GM12878 (cell line): ENCODE results near the gene RAG1. TPM values are rescaled to one million over a fixed set of nuclear protein-coding genes. Genes with fewer than 3 reads are reported as not detected.

Source experiments
- ATAC-seq: fragments of 200-7000 bp; cut with Tn5 transposase; 3 replicates; pipeline ENCODE4 v1.9.1; 2020; ENCODE audit warnings: mild to moderate bottlenecking, moderate library complexity
- BruUV-seq: library from RNA; stranded (reverse); fragments of 400-500 nt; replicated peaks from 2 replicates; lab custom pipeline; 2021; lab: Mats Ljungman, UMichigan
- CTCF ChIA-PET: fragments of 300-600 bp; sonication (Branson Sonifier 250); formaldehyde crosslinking; extraction: SDS; loops from one replicate; lab custom pipeline; 2021; ENCODE audit warnings: inconsistent platforms; lab: Yijun Ruan, JAX
- POLR2A ChIA-PET: fragments of 350-600 bp; formaldehyde crosslinking; extraction: SDS; loops from one replicate; lab custom pipeline; 2021; ENCODE audit warnings: inconsistent platforms; lab: Charles Lee
- RAD21 ChIA-PET: fragments of 300-600 bp; sonication (Branson Sonifier 250); formaldehyde crosslinking; loops from one replicate; lab custom pipeline; 2023; ENCODE audit warnings: antibody characterized with exemption; ENCODE audit not compliant: unreplicated experiment; lab: Charles Lee
- SMC1A ChIA-PET: fragments of 300-600 bp; sonication (Branson Sonifier 250); formaldehyde crosslinking; loops from one replicate; lab custom pipeline; 2023; ENCODE audit not compliant: unreplicated experiment, uncharacterized antibody; lab: Charles Lee
- DNase-seq: peaks from one replicate; pipeline ENCODE4 v3.0.0-alpha.2; 2011; ENCODE audit warnings: low read depth, low spot score
- FAIRE-seq: peaks from 3 replicates; lab custom pipeline; 2011; peaks lifted over from hg19 to GRCh38; lab: Jason Lieb, UNC
- H2AFZ ChIP-seq: 2 replicates; pipeline ENCODE4 v1.6.0; 2011; ENCODE audit warnings: low read depth, low read length, control low read depth; ENCODE audit not compliant: control insufficient read depth
- H3K27ac ChIP-seq: 2 replicates; pipeline ENCODE4 v1.5.1; 2011; ENCODE audit warnings: control low read depth; ENCODE audit not compliant: control insufficient read depth, insufficient read depth
- H3K27me3 ChIP-seq, 2 experiments: replicated peaks in 1 of 2; 2 replicates each; pipeline versions ENCODE4 v1.6.0 to v1.6.1; 2011; ENCODE audit warnings: low read length in 1 of 2; ENCODE audit not compliant: control insufficient read depth in 2 of 2, insufficient read depth in 2 of 2
- H3K36me3 ChIP-seq, 2 experiments: 2 replicates each; pipeline ENCODE4 v1.5.1; 2011; ENCODE audit warnings: low read length in 1 of 2; ENCODE audit not compliant: control insufficient read depth in 2 of 2, insufficient read depth in 2 of 2
- H3K4me1 ChIP-seq: 2 replicates; pipeline ENCODE4 v1.6.1; 2011; ENCODE audit warnings: mild to moderate bottlenecking, low read length, moderate library complexity, mixed read lengths; ENCODE audit not compliant: control insufficient read depth, insufficient read depth
- H3K4me2 ChIP-seq: 2 replicates; pipeline ENCODE4 v1.6.0; 2011; ENCODE audit warnings: control low read depth; ENCODE audit not compliant: control insufficient read depth, insufficient read depth
- H3K4me3 ChIP-seq: fragments of 200-600 bp; sonication (generic); 2 replicates; pipeline ENCODE4 v1.5.1; 2016
- H3K79me2 ChIP-seq: 2 replicates; pipeline ENCODE4 v1.6.0; 2011; ENCODE audit warnings: low read length; ENCODE audit not compliant: control insufficient read depth, insufficient read depth
- H3K9ac ChIP-seq: 2 replicates; pipeline ENCODE4 v1.8.0; 2011; ENCODE audit warnings: low read length, control low read depth, mixed read lengths; ENCODE audit not compliant: control insufficient read depth, insufficient read depth
- H3K9me3 ChIP-seq: replicated peaks from 3 replicates; pipeline ENCODE4 v1.5.1; 2011; ENCODE audit warnings: mild to moderate bottlenecking, low read length; ENCODE audit not compliant: control insufficient read depth, insufficient read depth
- H4K20me1 ChIP-seq: 2 replicates; pipeline ENCODE4 v1.6.0; 2011; ENCODE audit not compliant: control insufficient read depth, insufficient read depth
- ATF2 ChIP-seq: IDR thresholded peaks from 2 replicates; pipeline ENCODE4 v1.6.1; 2012; ENCODE audit warnings: low read length, inconsistent platforms
- CBFB ChIP-seq: IDR thresholded peaks from 2 replicates; pipeline ENCODE4 v1.6.1; 2016; ENCODE audit warnings: antibody characterized with exemption, low read depth
- CTCF ChIP-seq, 3 experiments: IDR thresholded peaks in 2 of 3; conservative IDR thresholded peaks in 1 of 3; 2 replicates each; pipeline ENCODE4 v1.5.1; 2011; ENCODE audit warnings: low read depth in 3 of 3, low read length in 3 of 3, mild to moderate bottlenecking in 3 of 3, control low read depth in 2 of 3, moderate library complexity in 2 of 3, inconsistent platforms in 1 of 3, mixed read lengths in 1 of 3; ENCODE audit not compliant: control insufficient read depth in 2 of 3, insufficient read depth in 1 of 3; ENCODE audit errors: extremely low read depth in 1 of 3
- HCFC1 ChIP-seq: fragments of 150-350 bp; IDR thresholded peaks from 2 replicates; pipeline ENCODE4 v1.6.1; 2014; ENCODE audit warnings: low read length
- MEF2A ChIP-seq: IDR thresholded peaks from 2 replicates; pipeline ENCODE4 v1.6.1; 2011; ENCODE audit warnings: low read depth, mild to moderate bottlenecking, low read length, moderate library complexity; ENCODE audit not compliant: insufficient read depth
- MEF2B ChIP-seq: fragments of 450-650 bp; IDR thresholded peaks from 2 replicates; pipeline ENCODE4 v1.6.1; 2018; ENCODE audit warnings: mild to moderate bottlenecking, moderate library complexity; ENCODE audit not compliant: partially characterized antibody, poor library complexity, severe bottlenecking
- MYB ChIP-seq: fragments of 150-350 bp; IDR thresholded peaks from 2 replicates; pipeline ENCODE4 v1.6.1; 2014; ENCODE audit warnings: mild to moderate bottlenecking, low read depth, low read length, borderline replicate concordance
- NKRF ChIP-seq: fragments of 450-650 bp; conservative IDR thresholded peaks from 2 replicates; pipeline ENCODE4 v1.6.1; 2017; ENCODE audit warnings: mild to moderate bottlenecking, moderate library complexity
- NR2C1 ChIP-seq: fragments of 450-650 bp; IDR thresholded peaks from 2 replicates; pipeline ENCODE4 v1.6.1; 2017; ENCODE audit warnings: antibody characterized with exemption, mild to moderate bottlenecking, moderate library complexity
- RAD51 ChIP-seq: fragments of 450-650 bp; IDR thresholded peaks from 2 replicates; pipeline ENCODE4 v1.6.1; 2016; ENCODE audit warnings: moderate library complexity, mild to moderate bottlenecking, inconsistent platforms
- RBBP5 ChIP-seq: fragments of 200-600 bp; sonication (generic); conservative IDR thresholded peaks from 2 replicates; pipeline ENCODE4 v1.6.1; 2016
- RUNX3 ChIP-seq: IDR thresholded peaks from 2 replicates; pipeline ENCODE4 v1.6.1; 2012; ENCODE audit warnings: low read length, inconsistent platforms
- SIX5 ChIP-seq: IDR thresholded peaks from 2 replicates; pipeline ENCODE4 v1.6.1; 2011; ENCODE audit warnings: mild to moderate bottlenecking, low read depth, low read length, moderate library complexity; ENCODE audit not compliant: severe bottlenecking
- SPI1 ChIP-seq: IDR thresholded peaks from 2 replicates; pipeline ENCODE4 v1.6.1; 2011; ENCODE audit warnings: low read depth, mild to moderate bottlenecking, low read length, moderate library complexity, borderline replicate concordance; ENCODE audit not compliant: insufficient read depth
- USF1 ChIP-seq: IDR thresholded peaks from 2 replicates; pipeline ENCODE4 v1.6.1; 2011; ENCODE audit warnings: borderline replicate concordance, low read depth, mild to moderate bottlenecking, moderate library complexity, mixed read lengths, low read length; ENCODE audit not compliant: insufficient read depth; ENCODE audit errors: extremely low read length
- USF2 ChIP-seq: IDR thresholded peaks from 2 replicates; pipeline ENCODE4 v1.6.1; 2011; ENCODE audit warnings: low read depth, low read length, improper control_type of control experiment, borderline replicate concordance
- in situ Hi-C: fragments of 300-500 bp; cut with MboI; formaldehyde crosslinking; loops from 9 replicates; pipeline ENCODE4 v1.14.3; 2018; ENCODE audit warnings: mixed read lengths
- intact Hi-C: fragments of 100-400 bp; cut with micrococcal nuclease; formaldehyde crosslinking; loops from one replicate; pipeline ENCODE4 v1.14.2; 2022; ENCODE audit not compliant: unreplicated experiment
- polyA plus RNA-seq, 11 experiments: library from polyadenylated mRNA; depleted of rRNA in 4 of 11; unstranded in 6 of 11; stranded (reverse) in 5 of 11; fragments of >200 nt; fragmentation: Nextera tagmentation in 4 of 11; fragmentation: Illumina TruSeq in 1 of 11; extraction: Ambion mirVana in 4 of 11; extraction: Trizol in 1 of 11; gene quantifications; 1 replicate in 1 of 11; 2 replicates in 10 of 11; pipeline versions ENCODE4 v1.2.1 to v1.2.3, GENCODE V29; 2011 to 2016; ENCODE audit warnings: inconsistent platforms in 2 of 11, missing spikeins in 2 of 11, low read depth in 1 of 11
- total RNA-seq, 4 experiments: library from RNA; depleted of rRNA in 3 of 4; stranded (reverse); fragments of >200 nt in 3 of 4; fragmentation: Illumina TruSeq in 1 of 4; extraction: Trizol in 1 of 4; gene quantifications; 2 replicates each; pipeline versions ENCODE4 v1.2.1 to v1.2.3, GENCODE V29; 2013 to 2021

The RAG1 gene
- total and polyA plus RNA-seq, 10 of the 15 experiments (the other 5 are each of a cell fraction or from before 2014, with no cell fraction given) = 0.01 to 0.44 (median 0.05) TPM; not detected in 3

- RAD21 ChIA-PET = no interaction called here
- no peak overlapping the region for H3K27ac ChIP-seq
- no peak overlapping the region for H2AFZ ChIP-seq
- H3K4me1 ChIP-seq = no peaks in the 10 kb centered on the region
- CTCF ChIA-PET = interaction anchor here (0.7 kb wide), 1 partner anchor 85 kb away, joined by 3 read pairs; no protein-coding TSS in a partner anchor
- no TSS peak for BruUV-seq
- no peak overlapping the region for H3K9ac ChIP-seq
- no peaks in the 10 kb centered on the region; the same call in 2 of the 3 replicates for H3K9me3 ChIP-seq
- FAIRE-seq = no peak
- no peaks in the 10 kb centered on the region for H3K27me3 ChIP-seq
- H3K4me3 ChIP-seq = no peak overlapping the region
- in situ Hi-C loops = no loop called here
- H3K36me3 ChIP-seq = no peaks in the 10 kb centered on the region
- H3K4me2 ChIP-seq = no peak overlapping the region
- no peak for DNase-seq
- no peaks in the 10 kb centered on the region for H4K20me1 ChIP-seq
- ATAC-seq = peak; percentile 63
- intact Hi-C loops = no loop called here
- POLR2A ChIA-PET = no interaction called here
- no peaks in the 10 kb centered on the region for H3K79me2 ChIP-seq
- SMC1A ChIA-PET = no interaction called here
- TF ChIP-seq MEF2A = no peak
- TF ChIP-seq USF2 = peak; percentile 52; the same call in 1 of the 2 replicates
- no peak for TF ChIP-seq NR2C1
- peak; percentile 59; the same call in 1 of the 2 replicates for TF ChIP-seq RAD51
- no peak for TF ChIP-seq CTCF (IDR thresholded peaks at IDR 0.05 in 2 of 3, conservative IDR thresholded peaks at IDR 0.05 in 1 of 3; ENCODE audit: control insufficient read depth in 2 of 3, extremely low read depth in 1 of 3, insufficient read depth in 1 of 3, low read depth in 3 of 3, low read length in 3 of 3)
- TF ChIP-seq RUNX3 = no peak
- TF ChIP-seq HCFC1 = peak; percentile 54; the same call in 1 of the 2 replicates
- no peak for TF ChIP-seq NKRF
- TF ChIP-seq USF1 = peak; percentile 49
- TF ChIP-seq RBBP5 = no peak
- TF ChIP-seq SPI1 = peak; percentile 15; the same call in 1 of the 2 replicates
- no peak for TF ChIP-seq MEF2B
- no peak for TF ChIP-seq MYB
- TF ChIP-seq CBFB = no peak
- TF ChIP-seq SIX5 = peak; percentile 69
- no peak for TF ChIP-seq ATF2
Measured at GRCh38 chr11:36586543-36586942, 18.7 kb downstream of the RAG1 start.
